Ishikawa (cell line): ENCODE results near the gene OR2H1.

ENCODE experiments used
- CEBPB ChIP-seq: IDR thresholded peaks from 2 replicates; pipeline ENCODE4 v1.6.1; 2012
- EGR1 ChIP-seq: IDR thresholded peaks from 2 replicates; pipeline ENCODE4 v1.6.1; 2012
- YY1 ChIP-seq: IDR thresholded peaks from 2 replicates; pipeline ENCODE4 v1.6.1; 2012; ENCODE audit warnings: low read depth

DNA sequence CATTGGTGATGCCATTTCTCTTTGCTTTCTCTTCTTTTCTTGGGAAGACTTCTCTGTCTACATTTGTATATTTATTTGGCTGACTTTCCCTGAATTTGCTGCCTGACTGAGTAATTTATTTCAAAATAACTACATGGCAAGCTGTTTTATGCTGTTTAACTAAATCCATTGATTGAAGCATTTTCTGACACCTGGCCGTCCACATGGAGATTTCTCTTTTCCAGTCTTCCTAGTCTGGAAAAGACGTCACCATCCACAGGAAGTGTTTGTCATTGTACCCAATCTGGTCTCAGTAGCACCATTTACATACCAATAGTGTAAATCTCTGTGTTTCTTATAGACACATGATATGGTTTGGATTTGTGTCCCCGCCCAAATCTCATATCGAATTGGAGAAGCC is 40.0 kb downstream of the OR2H1 start:
- TF ChIP-seq EGR1 = no peak
- TF ChIP-seq CEBPB = no peak
- TF ChIP-seq YY1 = no peak
